Astrocyte (in vitro differentiated cells and primary cell): ENCODE measurements around the gene TMOD1.

Experiments used
- CTCF ChIP-seq: IDR thresholded peaks from 2 replicates; pipeline ENCODE4 v1.5.1; 2011; ENCODE audit warnings: low read depth, mild to moderate bottlenecking, inconsistent platforms, low read length, moderate library complexity; ENCODE audit not compliant: insufficient read depth
- EZH2 ChIP-seq: IDR thresholded peaks from 2 replicates; pipeline ENCODE4 v1.6.1; 2012; ENCODE audit warnings: mild to moderate bottlenecking, low read length, inconsistent platforms; ENCODE audit not compliant: insufficient read depth

GRCh38 chr9:97470076-97470475 is 31.4 kb upstream of the TMOD1 start:
- TF ChIP-seq CTCF (no peak), EZH2 (no peak)
